NB4 (cell line): Measurements from ENCODE around the gene GTSE1.
A peak's percentile ranks its signal among the peaks of the same experiment; 100 is the strongest.

ENCODE experiments used
- DNase-seq: peaks from one replicate; pipeline ENCODE4 v3.0.0; 2010; ENCODE audit warnings: low read depth
- H3K4me3 ChIP-seq: one replicate; pipeline ENCODE4 v1.5.1; 2011; ENCODE audit warnings: mild to moderate bottlenecking, low read depth, low read length, moderate library complexity
- CTCF ChIP-seq: IDR thresholded peaks from one replicate; pipeline ENCODE4 v1.5.1; 2012; ENCODE audit warnings: low read depth, low read length
- MAX ChIP-seq: IDR thresholded peaks from 2 replicates; pipeline ENCODE4 v1.6.1; 2011; ENCODE audit warnings: low read depth, low read length
- MYC ChIP-seq: IDR thresholded peaks from 2 replicates; pipeline ENCODE4 v1.6.1; 2011; ENCODE audit warnings: low read depth, low read length
- POLR2A ChIP-seq: IDR thresholded peaks from 2 replicates; pipeline ENCODE4 v1.6.1; 2011; ENCODE audit warnings: mild to moderate bottlenecking; ENCODE audit not compliant: insufficient read length; ENCODE audit errors: extremely low read depth

The GTSE1 gene

GRCh38 chr22:46366327-46366731 is 69.7 kb downstream of the GTSE1 start:
- DNase-seq = no peak
- H3K4me3 ChIP-seq = no peak overlapping the region
- TF ChIP-seq MAX = no peak
- no peak for TF ChIP-seq CTCF
- no peak for TF ChIP-seq POLR2A
- no peak for TF ChIP-seq MYC

- DNase-seq = no peak
- TF ChIP-seq POLR2A (no peak), MYC (no peak), CTCF (no peak)
- H3K4me3 ChIP-seq = no peak overlapping the region
Observed at GRCh38 chr22:46366801-46367706, 70.4 kb downstream of the GTSE1 start.

GRCh38 chr22:46367707-46368191 is 71.1 kb downstream of the GTSE1 start:
- peak; percentile 61 for DNase-seq
- TF ChIP-seq MYC (no peak), POLR2A (no peak), CTCF (peak; percentile 71), MAX (no peak)
- H3K4me3 ChIP-seq = no peak overlapping the region

- H3K4me3 ChIP-seq = no peak overlapping the region
- DNase-seq = no peak
- TF ChIP-seq POLR2A = no peak
- no peak for TF ChIP-seq MAX
- TF ChIP-seq MYC = no peak
- TF ChIP-seq CTCF = no peak
Observed at GRCh38 chr22:46368422-46368821, 71.8 kb downstream of the GTSE1 start.

- TF ChIP-seq MYC (no peak), MAX (no peak), POLR2A (no peak), CTCF (no peak)
Observed at GRCh38 chr22:46368871-46369715, 72.4 kb downstream of the GTSE1 start.

More at GRCh38 chr22:46368871-46369715, 72.4 kb downstream of the GTSE1 start:
- no peak for DNase-seq
- no peak overlapping the region for H3K4me3 ChIP-seq
